Dendritic cell treated with granulocyte-macrophage colony-stimulating factor and Interleukin-4, amounts not matched to agents 40 ng/mL and 50 ng/mL, for 4 days (primary cell): Measurements from ENCODE around the gene FXYD3.
A peak's percentile ranks its signal among the peaks of the same experiment; 100 is the strongest.

Source experiments
- H3K27ac Mint-ChIP-seq: one replicate; pipeline ENCODE4 v1.8.0; 2022; ENCODE audit warnings: mild to moderate bottlenecking, mixed read lengths
- H3K27me3 Mint-ChIP-seq: one replicate; pipeline ENCODE4 v1.8.0; 2022; ENCODE audit warnings: mild to moderate bottlenecking, mixed read lengths
- H3K36me3 Mint-ChIP-seq: one replicate; pipeline ENCODE4 v1.8.0; 2022; ENCODE audit warnings: low read depth, mixed read lengths
- H3K4me1 Mint-ChIP-seq: one replicate; pipeline ENCODE4 v1.8.0; 2022; ENCODE audit warnings: low read depth, mixed read lengths
- H3K4me3 Mint-ChIP-seq: one replicate; pipeline ENCODE4 v1.8.0; 2022; ENCODE audit warnings: mild to moderate bottlenecking, moderate library complexity, mixed read lengths
- H3K9me3 Mint-ChIP-seq: one replicate; pipeline ENCODE4 v1.8.0; 2022; ENCODE audit warnings: mixed read lengths
- intact Hi-C: fragments of 100-400 bp; cut with micrococcal nuclease; formaldehyde crosslinking; loops from one replicate; pipeline ENCODE4 v1.15.0; 2022

FXYD3 gene

DNA sequence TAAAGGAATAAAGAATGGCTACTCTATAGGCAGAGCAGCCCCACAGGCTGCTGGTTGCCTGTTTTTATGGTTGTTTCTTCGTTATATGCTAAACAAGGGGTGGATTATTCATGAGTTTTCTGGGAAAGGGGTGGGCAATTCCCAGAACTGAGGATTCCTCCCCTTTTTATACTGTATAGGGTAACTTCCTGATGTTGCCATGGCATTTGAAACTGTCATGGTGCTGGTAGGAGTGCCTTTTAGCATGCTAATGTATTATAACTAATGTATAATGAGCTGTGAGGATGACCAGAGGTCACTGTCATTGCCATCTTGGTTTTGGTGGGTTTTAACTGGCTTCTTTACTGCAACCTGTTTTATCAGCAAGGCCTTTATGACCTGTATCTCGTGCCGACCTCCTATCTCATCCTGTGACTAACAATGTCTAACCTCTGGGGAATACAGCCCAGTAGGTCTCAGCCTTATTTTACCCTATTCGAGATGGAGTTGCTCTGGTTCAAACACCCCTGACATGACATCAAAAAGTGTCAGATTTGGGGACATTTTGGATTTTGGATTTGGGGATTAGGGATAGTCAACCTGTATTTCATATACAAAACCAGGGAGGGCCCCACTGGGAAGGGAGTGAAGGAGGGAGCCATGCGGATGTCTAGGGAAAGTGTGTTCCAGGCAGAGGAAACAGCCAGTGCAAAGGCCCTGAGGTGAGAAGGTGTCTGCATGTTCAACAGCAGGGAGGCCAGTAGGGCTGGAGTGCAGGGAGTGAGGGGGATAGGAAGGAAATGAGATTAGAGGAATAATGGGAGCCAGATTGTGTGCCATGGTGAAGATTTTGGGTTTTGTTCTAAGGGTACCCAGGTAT is 49.8 kb downstream of the FXYD3 start:
- H3K27ac Mint-ChIP-seq = no peak overlapping the region
- peaks cover 97% of the 10 kb centered on the region for H3K36me3 Mint-ChIP-seq
- no peaks in the 10 kb centered on the region for H3K27me3 Mint-ChIP-seq
- intact Hi-C loops = no loop called here
- peaks cover 51% of the 10 kb centered on the region for H3K9me3 Mint-ChIP-seq
- H3K4me3 Mint-ChIP-seq = no peak overlapping the region
- H3K4me1 Mint-ChIP-seq = peaks cover 52% of the 10 kb centered on the region

DNA sequence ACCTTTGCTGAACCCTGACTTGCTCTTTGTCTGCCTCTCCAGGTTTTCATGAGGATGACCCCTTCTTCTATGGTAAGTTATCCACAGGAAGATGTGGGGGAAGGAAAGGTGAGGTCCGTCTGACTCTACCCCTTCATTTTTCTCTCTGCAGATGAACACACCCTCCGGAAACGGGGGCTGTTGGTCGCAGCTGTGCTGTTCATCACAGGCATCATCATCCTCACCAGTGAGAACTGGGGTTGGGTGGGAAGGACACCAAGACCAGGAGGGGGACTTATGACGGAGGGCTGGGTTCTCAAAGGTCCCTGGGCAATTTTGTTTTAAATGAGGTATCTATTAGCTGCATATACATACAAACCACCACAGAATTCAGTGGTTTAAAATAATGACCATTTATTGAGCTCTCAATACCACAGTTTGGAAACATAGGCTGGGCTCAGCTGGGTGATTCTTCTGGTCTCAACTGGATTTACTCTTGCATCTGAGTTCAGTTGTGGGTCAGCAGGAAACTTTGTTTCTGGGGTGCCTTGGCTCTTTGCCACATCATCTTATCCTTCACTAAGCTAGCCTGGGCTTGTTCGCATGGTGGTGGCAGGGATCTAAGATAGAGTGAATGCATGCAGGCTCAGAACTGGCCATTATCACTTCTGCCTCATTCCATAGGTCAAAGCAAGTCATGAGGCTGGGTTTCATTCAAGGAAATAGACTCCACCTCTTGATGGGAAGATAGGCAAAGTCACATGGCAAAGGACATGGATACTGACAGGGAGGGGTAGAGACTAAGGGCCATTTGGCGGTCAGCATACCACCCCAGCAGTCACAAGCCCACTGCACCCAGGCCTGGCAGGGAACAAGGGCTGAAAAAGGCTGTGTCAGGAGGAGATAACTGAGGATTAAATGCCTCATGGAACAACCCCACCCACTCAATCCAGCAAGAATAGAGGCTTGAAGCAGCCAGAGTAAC is 50.8 kb downstream of the FXYD3 start:
- peaks cover 93% of the 10 kb centered on the region for H3K36me3 Mint-ChIP-seq
- H3K4me1 Mint-ChIP-seq = peaks cover 56% of the 10 kb centered on the region
- H3K27me3 Mint-ChIP-seq = no peaks in the 10 kb centered on the region
- peaks cover 45% of the 10 kb centered on the region for H3K9me3 Mint-ChIP-seq
- intact Hi-C loops = no loop called here
- peak overlapping the region; percentile 68 for H3K27ac Mint-ChIP-seq
- no peak overlapping the region for H3K4me3 Mint-ChIP-seq

DNA sequence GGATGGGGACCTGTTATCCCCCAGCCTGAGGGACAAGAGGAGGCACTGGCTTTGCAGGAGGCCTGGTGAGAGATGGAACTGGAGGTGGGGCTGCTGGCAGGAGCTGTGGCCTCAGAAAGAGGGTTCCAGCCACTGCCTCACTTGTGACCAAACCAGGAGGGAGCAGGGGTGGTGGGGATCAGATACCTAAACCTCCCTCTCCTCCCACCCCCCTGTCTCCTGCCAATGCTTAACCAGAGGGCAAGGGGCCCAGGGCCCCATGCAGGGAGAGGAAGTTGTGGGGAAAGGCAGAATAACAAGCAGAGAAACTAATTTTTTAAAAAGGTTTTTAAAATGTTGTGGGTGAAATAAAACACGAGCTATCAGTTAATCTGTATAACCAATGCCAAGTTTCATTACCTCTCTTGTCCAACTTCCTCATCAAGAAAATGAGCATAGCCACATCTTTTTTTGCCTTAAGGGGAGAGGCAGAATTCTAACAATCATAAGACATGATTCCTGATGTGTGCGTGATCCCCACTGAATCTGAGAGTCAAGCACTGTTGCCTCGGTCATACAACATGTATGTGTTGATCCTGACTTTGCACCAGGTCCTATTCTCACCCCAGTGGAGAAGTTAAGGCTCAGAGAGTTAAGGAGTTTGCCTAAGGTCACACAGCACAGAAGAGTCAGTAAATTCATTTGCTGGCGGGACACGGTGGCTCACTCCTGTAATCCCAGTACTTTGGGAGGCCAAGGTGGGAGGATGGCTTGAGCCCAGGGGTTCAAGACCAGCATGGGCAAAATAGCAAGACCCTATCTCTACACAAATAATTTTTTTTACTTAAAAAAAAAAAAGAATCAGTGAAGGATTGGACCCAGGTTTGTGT is 51.9 kb downstream of the FXYD3 start:
- no peaks in the 10 kb centered on the region for H3K27me3 Mint-ChIP-seq

DNA sequence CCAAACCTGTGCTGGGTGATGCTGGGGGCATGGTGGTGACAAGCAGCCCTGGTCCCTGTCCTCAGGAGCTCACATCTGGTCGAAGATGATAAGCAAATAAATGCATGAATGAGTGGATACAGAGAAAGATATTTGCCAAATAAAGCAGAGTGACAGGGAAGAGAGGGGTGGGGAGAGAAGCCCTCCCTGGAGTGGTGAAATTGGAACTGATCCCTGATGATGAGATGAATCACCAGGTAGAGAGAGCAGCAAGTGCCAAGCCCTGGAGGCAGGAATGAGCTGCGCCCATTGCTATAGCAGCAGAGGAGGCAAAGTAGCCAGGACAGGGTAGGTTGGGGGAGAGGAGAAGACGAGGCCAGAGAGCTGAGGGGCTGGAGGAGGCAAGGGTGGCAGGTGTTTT is 52.6 kb downstream of the FXYD3 start:
- H3K27me3 Mint-ChIP-seq = no peaks in the 10 kb centered on the region
- intact Hi-C loops = no loop called here
- no peak overlapping the region for H3K4me3 Mint-ChIP-seq
- H3K4me1 Mint-ChIP-seq = peaks cover 51% of the 10 kb centered on the region
- H3K27ac Mint-ChIP-seq = no peak overlapping the region
- H3K36me3 Mint-ChIP-seq = peaks cover 75% of the 10 kb centered on the region
- H3K9me3 Mint-ChIP-seq = peaks cover 31% of the 10 kb centered on the region

More for the DNA sequence above, 51.9 kb downstream of the FXYD3 start:
- intact Hi-C loops = no loop called here
- H3K9me3 Mint-ChIP-seq = peaks cover 34% of the 10 kb centered on the region
- H3K4me1 Mint-ChIP-seq = peaks cover 52% of the 10 kb centered on the region
- peaks cover 82% of the 10 kb centered on the region for H3K36me3 Mint-ChIP-seq
- H3K27ac Mint-ChIP-seq = peak overlapping the region; percentile 68
- peak overlapping the region; percentile 35 for H3K4me3 Mint-ChIP-seq

GRCh38 chr19:35169221-35169995 is 53.8 kb downstream of the FXYD3 start:
- Mint-ChIP-seq H3K27me3 (no peaks in the 10 kb centered on the region), H3K4me1 (peaks cover 51% of the 10 kb centered on the region), H3K36me3 (peaks cover 63% of the 10 kb centered on the region), H3K9me3 (peaks cover 18% of the 10 kb centered on the region), H3K4me3 (no peak overlapping the region), H3K27ac (no peak overlapping the region)
- intact Hi-C loops = no loop called here

DNA sequence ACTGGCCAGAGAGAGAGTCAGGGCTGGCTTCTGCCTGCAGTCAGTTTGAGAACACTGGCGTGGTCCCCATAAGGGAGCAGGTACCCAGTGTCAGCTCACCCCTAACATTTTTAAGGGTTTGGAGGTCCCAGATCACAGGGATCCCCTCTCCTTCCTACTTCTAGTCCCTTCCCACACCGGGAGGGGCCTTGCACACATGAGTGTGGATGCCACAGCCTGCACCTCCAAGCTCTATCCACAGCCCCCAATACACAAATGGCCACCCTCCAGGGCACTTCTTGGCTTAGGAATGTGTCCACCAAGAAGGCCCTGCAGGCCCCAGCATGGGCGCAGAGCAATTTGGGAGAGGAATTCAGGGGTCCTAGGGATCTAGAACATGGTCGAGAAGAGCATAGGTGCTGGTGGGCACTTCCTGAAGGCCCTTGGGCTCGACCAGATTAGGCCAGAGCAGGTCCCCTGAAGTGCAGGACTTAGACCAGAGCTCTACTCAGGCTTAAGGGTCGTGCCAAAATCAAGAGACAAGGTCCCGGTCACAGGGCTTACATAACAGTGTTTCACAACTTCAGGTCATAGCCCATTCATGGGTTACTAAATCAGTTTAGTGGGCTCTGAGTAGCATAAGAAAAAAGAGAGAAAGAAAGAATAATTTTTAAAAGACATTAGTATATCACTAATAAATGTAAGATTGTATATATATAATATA is 54.9 kb downstream of the FXYD3 start:
- Mint-ChIP-seq H3K36me3 (peaks cover 52% of the 10 kb centered on the region), H3K4me3 (no peak overlapping the region), H3K27ac (no peak overlapping the region), H3K27me3 (no peaks in the 10 kb centered on the region), H3K4me1 (peaks cover 58% of the 10 kb centered on the region), H3K9me3 (peaks cover 12% of the 10 kb centered on the region)
- intact Hi-C loops = no loop called here

GRCh38 chr19:35171730-35172129 is 56.1 kb downstream of the FXYD3 start:
- intact Hi-C loops = no loop called here
- Mint-ChIP-seq H3K27ac (no peak overlapping the region), H3K27me3 (no peaks in the 10 kb centered on the region), H3K36me3 (peaks cover 40% of the 10 kb centered on the region), H3K9me3 (peaks cover under 1% of the 10 kb centered on the region), H3K4me1 (peaks cover 55% of the 10 kb centered on the region), H3K4me3 (no peak overlapping the region)
